Frontal cortex (tissue), 4 donors: ENCODE data around the gene POLR2E. TPM values are rescaled to one million over a fixed set of nuclear protein-coding genes. Genes with fewer than 3 reads are reported as not detected.
"Not testable (repeated sequence)": the region's sequence is repeated elsewhere in the genome, so short reads cannot be mapped to it uniquely, and the experiment has no call there.

ENCODE experiments used
- DNase-seq, 2 donors: peaks; one replicate each; pipeline ENCODE4 v3.0.0; 2012; ENCODE audit warnings: low spot score in 2 of 2
- FAIRE-seq: peaks from 2 replicates; lab custom pipeline; 2012; peaks lifted over from hg19 to GRCh38; lab: Jason Lieb, UNC
- total RNA-seq: library from RNA; depleted of rRNA; stranded (reverse); fragments of >200 nt; gene quantifications from one replicate; pipeline ENCODE4 v1.2.3, GENCODE V29; 2014
- donor health status: control.
- donor health status: control.
- donor health status: control.

Gene POLR2E
- total RNA-seq, result 35.5 TPM

- peak; percentile 100 for DNase-seq
- FAIRE-seq, result peak; percentile 8
These were observed at the start of gene POLR2E for GRCh38 chr19:1094978-1095701. Gene POLR2E, minus strand, starts transcription at chr19:1095375. Its CDS starts 60 bp downstream, at chr19:1095315.

- FAIRE-seq (no peak), DNase-seq (no peak)
These were observed 49.6 kb upstream of the POLR2E start for GRCh38 chr19:1144741-1145140.

- no peak for DNase-seq
These were observed 48.7 kb upstream of the POLR2E start for GRCh38 chr19:1143828-1144399.

GRCh38 chr19:1141944-1142343 is 46.8 kb upstream of the POLR2E start:
- no peak for FAIRE-seq
- no peak for DNase-seq

More at GRCh38 chr19:1143828-1144399, 48.7 kb upstream of the POLR2E start:
- FAIRE-seq, result no peak

GRCh38 chr19:1140272-1141027 is 45.3 kb upstream of the POLR2E start:
- FAIRE-seq, result no peak
- DNase-seq, result no peak

- FAIRE-seq, result no peak
- DNase-seq, result no peak
These were observed 44.0 kb upstream of the POLR2E start for GRCh38 chr19:1139126-1139525.

- FAIRE-seq (no peak), DNase-seq (no peak)
These were observed 42.9 kb upstream of the POLR2E start for GRCh38 chr19:1138121-1138520.

GRCh38 chr19:1136621-1137317 is 41.6 kb upstream of the POLR2E start:
- FAIRE-seq, result no peak
- no peak for DNase-seq

- no peak for DNase-seq
- no peak for FAIRE-seq
These were observed 41.0 kb upstream of the POLR2E start for GRCh38 chr19:1136201-1136600.

- DNase-seq (no peak), FAIRE-seq (no peak)
These were observed 40.3 kb upstream of the POLR2E start for GRCh38 chr19:1135454-1135853.

GRCh38 chr19:1134431-1134830 is 39.3 kb upstream of the POLR2E start:
- FAIRE-seq (no peak), DNase-seq (no peak)

- FAIRE-seq (no peak), DNase-seq (no peak)
These were observed 38.3 kb upstream of the POLR2E start for GRCh38 chr19:1133471-1133929.

- FAIRE-seq (no peak), DNase-seq (no peak)
These were observed 37.6 kb upstream of the POLR2E start for GRCh38 chr19:1132552-1133383.

GRCh38 chr19:1131718-1132551 is 36.8 kb upstream of the POLR2E start:
- DNase-seq, result peak in 1 of 2 donors; percentile 80
- FAIRE-seq, result no peak

GRCh38 chr19:1130771-1131717 is 35.9 kb upstream of the POLR2E start:
- no peak for FAIRE-seq
- no peak for DNase-seq

GRCh38 chr19:1129535-1129934 is 34.4 kb upstream of the POLR2E start:
- DNase-seq (no peak), FAIRE-seq (no peak)

GRCh38 chr19:1129084-1129483 is 33.9 kb upstream of the POLR2E start:
- not testable (repeated sequence) for DNase-seq, FAIRE-seq
